C4-2B (cell line): ENCODE results near the gene HDAC4.

Source experiments
- ZFX ChIP-seq: fragments of 450-650 bp; IDR thresholded peaks from 2 replicates; pipeline ENCODE4 v1.6.1; 2017
- TF ChIP-seq, protein P1 (sequence below): fragments of 450-650 bp; conservative IDR thresholded peaks from 2 replicates; pipeline ENCODE4 v1.5.1; 2017; ENCODE audit warnings: mild to moderate bottlenecking

DNA sequence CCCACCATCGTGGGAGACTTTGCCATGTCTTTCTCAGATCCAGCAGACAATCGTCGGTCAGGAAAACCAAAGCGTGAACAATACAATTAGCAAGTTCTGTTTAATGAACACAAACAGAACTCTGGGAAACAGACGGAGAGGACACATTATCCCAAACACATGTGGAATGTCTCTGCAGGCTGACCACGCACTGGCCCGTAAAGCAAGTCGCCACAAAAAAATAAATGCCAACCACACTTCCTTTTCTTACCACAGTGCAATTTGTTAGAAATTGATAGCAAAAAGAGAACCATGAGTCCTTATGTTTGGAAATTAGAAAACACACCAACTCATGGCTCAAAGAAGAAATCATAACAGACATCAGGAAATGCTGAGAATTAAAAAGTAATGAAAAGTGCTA, 342.1 kb downstream of the HDAC4 start:
- TF ChIP-seq, protein P1, sequence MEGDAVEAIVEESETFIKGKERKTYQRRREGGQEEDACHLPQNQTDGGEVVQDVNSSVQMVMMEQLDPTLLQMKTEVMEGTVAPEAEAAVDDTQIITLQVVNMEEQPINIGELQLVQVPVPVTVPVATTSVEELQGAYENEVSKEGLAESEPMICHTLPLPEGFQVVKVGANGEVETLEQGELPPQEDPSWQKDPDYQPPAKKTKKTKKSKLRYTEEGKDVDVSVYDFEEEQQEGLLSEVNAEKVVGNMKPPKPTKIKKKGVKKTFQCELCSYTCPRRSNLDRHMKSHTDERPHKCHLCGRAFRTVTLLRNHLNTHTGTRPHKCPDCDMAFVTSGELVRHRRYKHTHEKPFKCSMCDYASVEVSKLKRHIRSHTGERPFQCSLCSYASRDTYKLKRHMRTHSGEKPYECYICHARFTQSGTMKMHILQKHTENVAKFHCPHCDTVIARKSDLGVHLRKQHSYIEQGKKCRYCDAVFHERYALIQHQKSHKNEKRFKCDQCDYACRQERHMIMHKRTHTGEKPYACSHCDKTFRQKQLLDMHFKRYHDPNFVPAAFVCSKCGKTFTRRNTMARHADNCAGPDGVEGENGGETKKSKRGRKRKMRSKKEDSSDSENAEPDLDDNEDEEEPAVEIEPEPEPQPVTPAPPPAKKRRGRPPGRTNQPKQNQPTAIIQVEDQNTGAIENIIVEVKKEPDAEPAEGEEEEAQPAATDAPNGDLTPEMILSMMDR = no peak
- TF ChIP-seq ZFX = no peak
